Activated naive CD4-positive, alpha-beta T cell treated with anti-CD3 and anti-CD28 coated beads, Interleukin-2, amount 50 U/mL, for 24 hours (primary cell): Measurements from ENCODE around the gene GTF3C5.
A peak's percentile ranks its signal among the peaks of the same experiment; 100 is the strongest.
"Not testable (repeated sequence)": the region's sequence is repeated elsewhere in the genome, so short reads cannot be mapped to it uniquely, and the experiment has no call there.

ENCODE experiments used
- H3K27ac Mint-ChIP-seq: one replicate; pipeline ENCODE4 v1.8.0; 2021; ENCODE audit warnings: mild to moderate bottlenecking, mixed read lengths
- H3K27me3 Mint-ChIP-seq: one replicate; pipeline ENCODE4 v1.8.0; 2021; ENCODE audit warnings: mixed read lengths
- H3K36me3 Mint-ChIP-seq: one replicate; pipeline ENCODE4 v1.8.0; 2021; ENCODE audit warnings: mixed read lengths
- H3K4me1 Mint-ChIP-seq: one replicate; pipeline ENCODE4 v1.8.0; 2021; ENCODE audit warnings: mixed read lengths
- H3K4me3 Mint-ChIP-seq: one replicate; pipeline ENCODE4 v1.8.0; 2021; ENCODE audit warnings: mild to moderate bottlenecking, mixed read lengths
- H3K9me3 Mint-ChIP-seq: one replicate; pipeline ENCODE4 v1.8.0; 2021; ENCODE audit warnings: mixed read lengths

Gene GTF3C5

DNA sequence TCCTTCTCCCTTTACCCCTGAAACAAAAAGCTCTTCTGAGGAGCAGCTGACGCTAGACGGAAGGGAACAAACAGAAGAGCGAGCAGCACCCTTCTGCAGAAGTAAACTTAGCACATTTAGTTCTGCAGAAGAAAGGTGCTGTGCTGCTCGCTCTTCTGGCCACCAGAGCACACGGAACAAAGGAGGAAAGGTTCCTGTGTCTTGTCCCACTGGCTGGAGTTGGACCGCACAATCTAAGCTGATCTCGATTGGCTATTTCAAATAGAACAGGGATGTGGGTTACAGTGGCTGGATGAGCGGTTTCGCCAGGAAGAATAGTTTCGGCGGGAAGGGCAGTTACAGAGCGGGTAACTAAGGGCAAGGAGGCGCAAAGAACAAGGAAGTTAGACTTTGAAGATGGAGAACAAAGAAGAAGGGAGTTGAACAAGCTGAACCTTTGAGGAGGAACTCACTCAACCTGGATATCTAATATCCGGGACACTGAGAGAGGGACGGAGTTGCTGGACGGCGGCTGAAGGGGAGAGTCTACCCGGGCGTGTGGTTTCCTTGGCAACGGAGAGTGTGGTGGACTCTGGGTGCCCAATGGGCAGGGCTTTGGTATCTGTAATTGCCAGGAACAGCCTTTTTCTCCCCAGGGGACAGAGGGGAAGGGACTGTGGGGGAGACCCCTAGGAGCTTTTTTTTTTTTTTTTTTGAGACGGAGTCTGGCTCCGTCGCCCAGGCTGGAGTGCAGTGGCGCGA, 7.1 kb downstream of the GTF3C5 start:
- peaks cover 43% of the 10 kb centered on the region for H3K4me1 Mint-ChIP-seq
- H3K36me3 Mint-ChIP-seq, result peaks cover 2% of the 10 kb centered on the region
- no peak overlapping the region for H3K27ac Mint-ChIP-seq
- no peaks in the 10 kb centered on the region for H3K27me3 Mint-ChIP-seq
- H3K9me3 Mint-ChIP-seq, result no peaks in the 10 kb centered on the region
- no peak overlapping the region for H3K4me3 Mint-ChIP-seq

DNA sequence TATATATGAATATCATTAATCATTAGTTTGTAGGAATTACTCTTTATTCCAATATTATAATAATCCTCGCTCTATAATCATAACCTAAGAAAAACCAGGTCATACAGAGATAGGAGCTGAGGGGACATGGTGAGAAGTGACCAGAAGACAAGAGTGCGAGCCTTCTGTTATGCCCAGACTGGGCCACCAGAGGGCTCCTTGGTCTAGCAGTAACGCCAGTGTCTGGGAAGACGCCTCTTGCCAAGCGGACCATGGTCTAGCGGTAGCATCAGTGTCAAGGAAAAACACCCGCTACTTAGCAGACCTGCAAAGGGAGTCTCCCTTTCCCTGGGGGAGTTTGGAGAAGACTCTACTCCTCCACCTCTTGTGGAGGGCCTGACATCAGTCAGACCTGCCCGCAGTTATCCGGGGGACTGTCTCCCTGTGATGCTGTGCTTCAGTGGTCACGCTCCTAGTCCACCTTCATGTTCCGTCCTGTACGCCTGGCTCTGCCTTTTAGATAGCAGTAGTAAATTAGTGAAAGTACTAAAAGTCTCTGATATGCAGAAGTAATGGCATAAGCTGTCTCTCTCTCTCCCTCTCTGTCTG, 10.2 kb downstream of the GTF3C5 start:
- not testable (repeated sequence) for H3K4me3 Mint-ChIP-seq, H3K27ac Mint-ChIP-seq, H3K27me3 Mint-ChIP-seq, H3K9me3 Mint-ChIP-seq, H3K36me3 Mint-ChIP-seq
- peaks cover 27% of the 10 kb centered on the region for H3K4me1 Mint-ChIP-seq

DNA sequence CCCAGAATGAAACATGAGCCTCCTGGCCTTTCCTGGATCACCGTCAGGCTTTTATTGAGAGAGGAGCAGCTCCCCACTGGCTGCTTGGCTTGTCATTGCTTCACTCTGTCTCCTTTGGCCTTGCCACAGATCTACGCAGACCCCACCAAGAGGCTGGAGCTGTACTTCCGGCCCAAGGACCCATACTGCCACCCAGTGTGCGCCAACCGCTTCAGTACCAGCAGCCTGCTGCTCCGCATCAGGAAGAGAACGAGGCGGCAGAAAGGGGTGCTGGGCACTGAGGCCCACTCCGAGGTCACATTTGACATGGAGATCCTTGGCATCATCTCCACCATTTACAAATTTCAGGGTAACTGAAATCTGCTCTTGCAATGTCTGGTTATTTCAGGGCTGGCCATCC, 11.2 kb downstream of the GTF3C5 start:
- Mint-ChIP-seq H3K27ac (no peak overlapping the region), H3K4me3 (no peak overlapping the region), H3K9me3 (no peaks in the 10 kb centered on the region), H3K27me3 (no peaks in the 10 kb centered on the region), H3K4me1 (peaks cover 18% of the 10 kb centered on the region), H3K36me3 (peaks cover 4% of the 10 kb centered on the region)

DNA sequence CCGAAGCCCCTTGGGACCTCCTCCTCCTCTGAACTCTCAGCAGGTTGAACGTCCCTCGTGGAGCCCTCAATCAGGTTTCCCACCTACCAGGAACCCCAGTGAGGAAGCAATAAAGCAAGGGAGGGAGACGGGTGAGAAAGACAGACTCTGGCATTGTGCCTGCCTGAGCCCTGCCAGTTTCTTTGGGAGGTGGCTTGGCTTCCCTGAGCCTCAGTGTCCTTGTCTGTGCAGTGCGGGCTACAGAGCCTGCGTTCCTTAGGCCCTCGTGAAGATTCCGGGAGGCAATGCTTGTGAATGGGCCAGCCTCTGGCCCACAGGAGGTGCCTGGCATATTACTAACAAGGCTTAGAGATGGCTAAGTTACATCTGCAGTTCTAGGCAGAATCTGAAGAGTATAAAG, 11.9 kb downstream of the GTF3C5 start:
- Mint-ChIP-seq H3K4me1 (peaks cover 13% of the 10 kb centered on the region), H3K27ac (no peak overlapping the region), H3K4me3 (no peak overlapping the region), H3K36me3 (peaks cover 4% of the 10 kb centered on the region), H3K27me3 (no peaks in the 10 kb centered on the region), H3K9me3 (no peaks in the 10 kb centered on the region)

DNA sequence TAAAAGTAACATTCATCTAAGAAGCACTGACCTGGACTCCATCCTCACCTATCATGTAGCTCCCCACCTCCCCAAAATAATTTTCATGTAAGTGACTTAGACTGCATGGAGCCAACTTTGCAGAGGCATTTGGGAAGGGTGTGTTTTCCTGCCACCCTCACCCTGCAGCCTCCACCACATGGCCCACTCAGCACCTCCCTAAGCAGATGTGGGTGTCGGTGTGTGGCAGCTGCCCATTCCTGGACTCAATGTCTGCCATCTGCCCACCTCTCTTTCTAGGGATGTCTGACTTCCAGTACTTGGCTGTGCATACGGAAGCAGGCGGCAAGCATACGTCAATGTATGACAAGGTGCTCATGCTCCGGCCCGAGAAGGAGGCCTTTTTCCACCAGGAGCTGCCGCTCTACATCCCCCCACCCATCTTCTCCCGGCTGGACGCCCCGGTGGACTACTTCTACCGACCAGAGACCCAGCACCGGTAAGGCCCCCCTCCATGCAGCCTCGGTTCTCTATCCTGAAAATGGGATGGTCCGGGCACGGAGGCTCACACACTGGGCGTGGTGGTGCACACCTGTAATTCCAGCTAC, 12.7 kb downstream of the GTF3C5 start:
- H3K27me3 Mint-ChIP-seq, result no peaks in the 10 kb centered on the region
- peaks cover 7% of the 10 kb centered on the region for H3K4me1 Mint-ChIP-seq
- no peaks in the 10 kb centered on the region for H3K9me3 Mint-ChIP-seq
- peaks cover 4% of the 10 kb centered on the region for H3K36me3 Mint-ChIP-seq
- no peak overlapping the region for H3K27ac Mint-ChIP-seq
- no peak overlapping the region for H3K4me3 Mint-ChIP-seq

DNA sequence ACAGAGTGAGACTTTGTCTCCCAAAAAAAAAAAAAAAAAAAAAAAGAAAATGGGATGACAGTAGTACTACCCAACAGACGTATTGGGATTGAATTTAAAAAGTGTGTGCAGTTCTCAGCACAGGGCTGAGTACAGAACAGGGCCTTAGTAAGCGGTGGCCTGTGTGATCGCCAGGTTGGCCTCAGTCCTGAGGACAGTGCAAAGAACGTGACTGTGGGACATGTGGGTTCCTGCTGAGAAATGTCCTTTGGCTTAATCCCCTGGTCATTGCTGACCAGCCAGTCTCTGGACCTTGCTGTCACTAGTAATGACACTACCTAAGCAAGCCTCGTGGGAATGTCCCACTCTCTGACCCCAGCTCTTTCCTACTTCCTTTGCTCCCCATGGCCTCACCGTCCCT, 13.3 kb downstream of the GTF3C5 start:
- Mint-ChIP-seq H3K4me3 (no peak overlapping the region), H3K36me3 (peaks cover 4% of the 10 kb centered on the region), H3K27me3 (no peaks in the 10 kb centered on the region), H3K27ac (no peak overlapping the region), H3K9me3 (no peaks in the 10 kb centered on the region), H3K4me1 (peaks cover 7% of the 10 kb centered on the region)

DNA sequence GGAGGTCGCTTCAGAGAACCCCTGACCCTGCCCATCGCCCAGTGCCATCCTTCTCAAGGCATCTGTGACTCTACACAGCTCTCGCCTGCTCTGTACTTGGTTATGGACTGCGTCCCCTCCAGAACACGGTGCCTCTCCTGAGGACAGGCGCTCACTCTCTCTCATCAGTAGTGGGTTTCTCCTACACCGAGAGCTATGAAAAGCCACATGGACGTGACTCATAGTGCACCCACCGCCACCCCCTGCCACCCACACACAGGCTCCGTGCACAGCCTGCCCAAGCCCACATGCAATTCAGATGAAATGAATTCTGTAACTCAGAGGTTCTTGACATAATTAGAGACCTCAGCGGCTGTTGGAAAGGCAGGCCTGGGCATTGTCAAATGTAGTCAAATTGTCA, 13.9 kb downstream of the GTF3C5 start:
- no peak overlapping the region for H3K27ac Mint-ChIP-seq
- H3K27me3 Mint-ChIP-seq, result no peaks in the 10 kb centered on the region
- H3K4me1 Mint-ChIP-seq, result peaks cover 7% of the 10 kb centered on the region
- peaks cover 6% of the 10 kb centered on the region for H3K36me3 Mint-ChIP-seq
- H3K4me3 Mint-ChIP-seq, result no peak overlapping the region
- H3K9me3 Mint-ChIP-seq, result no peaks in the 10 kb centered on the region

DNA sequence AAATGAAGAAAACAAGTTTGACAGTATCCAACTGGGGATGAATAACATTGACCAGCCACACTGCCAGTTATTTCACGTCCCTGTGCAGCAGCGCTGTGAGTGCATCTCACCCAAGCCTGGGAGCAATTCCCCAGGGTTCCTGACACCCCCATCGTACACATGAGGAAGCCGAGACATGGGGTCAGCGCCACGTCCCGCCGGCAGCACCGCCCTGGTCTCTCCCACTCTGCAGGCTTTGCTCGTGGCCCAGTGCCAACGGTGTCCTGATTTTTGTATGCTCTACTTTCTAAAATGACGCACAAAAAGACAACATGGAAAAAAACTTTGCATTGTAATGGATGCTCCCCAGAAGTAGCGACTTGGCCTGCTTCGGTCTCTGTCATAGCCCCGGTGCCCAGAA, 14.3 kb downstream of the GTF3C5 start:
- H3K27ac Mint-ChIP-seq, result no peak overlapping the region
- H3K27me3 Mint-ChIP-seq, result no peaks in the 10 kb centered on the region
- peaks cover 7% of the 10 kb centered on the region for H3K4me1 Mint-ChIP-seq
- H3K36me3 Mint-ChIP-seq, result peaks cover 6% of the 10 kb centered on the region
- no peak overlapping the region for H3K4me3 Mint-ChIP-seq
- H3K9me3 Mint-ChIP-seq, result no peaks in the 10 kb centered on the region

DNA sequence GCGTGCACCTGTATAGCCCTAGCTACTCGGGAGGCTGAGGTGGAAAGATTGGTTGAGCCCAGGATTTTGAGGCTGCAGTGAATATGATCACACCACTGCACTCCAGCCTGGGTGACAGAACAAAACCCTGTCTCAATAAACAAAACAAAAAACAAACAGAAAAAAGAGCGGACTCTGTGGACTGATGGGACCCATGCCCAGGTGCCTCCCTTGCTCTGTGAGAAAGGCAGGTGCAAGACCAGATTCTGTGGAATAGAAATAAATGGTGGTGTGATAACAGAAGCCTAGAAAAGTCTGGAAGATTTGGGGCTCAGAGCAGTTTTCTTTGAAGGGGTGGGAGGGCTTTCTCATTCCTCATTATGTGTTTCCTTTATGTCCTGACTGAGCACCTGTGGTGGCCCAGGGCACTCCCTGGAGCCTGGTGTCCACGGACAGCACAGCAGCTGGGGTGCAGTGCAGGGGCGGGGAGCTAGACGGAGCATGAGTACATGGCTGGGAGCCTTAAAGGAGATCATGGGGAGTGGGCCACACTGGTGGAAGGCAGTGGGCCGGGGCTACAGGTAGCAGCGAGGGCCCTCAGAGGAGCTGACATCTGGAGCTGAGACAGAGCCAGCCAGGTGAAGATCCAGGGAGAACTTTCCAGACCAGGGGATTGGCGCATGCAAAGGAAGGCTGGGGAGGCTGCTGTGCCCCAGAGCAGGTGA, 15.6 kb downstream of the GTF3C5 start:
- Mint-ChIP-seq H3K4me3 (no peak overlapping the region), H3K9me3 (no peaks in the 10 kb centered on the region), H3K36me3 (peaks cover 6% of the 10 kb centered on the region), H3K27ac (no peak overlapping the region), H3K4me1 (peaks cover 5% of the 10 kb centered on the region), H3K27me3 (no peaks in the 10 kb centered on the region)

DNA sequence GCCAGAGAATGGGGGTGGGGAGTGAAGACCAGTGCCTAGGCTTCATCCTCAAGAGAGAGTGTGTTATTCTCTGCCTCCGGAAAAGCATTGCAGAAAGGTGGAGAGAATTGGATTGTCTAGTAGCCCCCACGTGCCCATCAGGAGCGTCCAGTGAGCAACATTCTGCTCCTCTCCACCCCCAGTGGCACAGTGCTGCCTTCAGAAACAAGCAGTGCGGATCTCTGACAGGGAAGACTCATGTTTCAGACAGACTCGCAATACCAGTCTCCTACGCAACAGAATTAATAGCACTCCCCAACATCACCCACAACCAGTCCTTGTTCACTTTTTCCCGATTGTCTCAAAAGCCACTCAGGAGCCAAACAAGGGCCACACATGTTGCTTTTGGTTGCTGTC, 16.1 kb downstream of the GTF3C5 start:
- Mint-ChIP-seq H3K27ac (no peak overlapping the region), H3K4me3 (no peak overlapping the region), H3K27me3 (no peaks in the 10 kb centered on the region), H3K4me1 (peaks cover 4% of the 10 kb centered on the region), H3K36me3 (peaks cover 6% of the 10 kb centered on the region), H3K9me3 (no peaks in the 10 kb centered on the region)

DNA sequence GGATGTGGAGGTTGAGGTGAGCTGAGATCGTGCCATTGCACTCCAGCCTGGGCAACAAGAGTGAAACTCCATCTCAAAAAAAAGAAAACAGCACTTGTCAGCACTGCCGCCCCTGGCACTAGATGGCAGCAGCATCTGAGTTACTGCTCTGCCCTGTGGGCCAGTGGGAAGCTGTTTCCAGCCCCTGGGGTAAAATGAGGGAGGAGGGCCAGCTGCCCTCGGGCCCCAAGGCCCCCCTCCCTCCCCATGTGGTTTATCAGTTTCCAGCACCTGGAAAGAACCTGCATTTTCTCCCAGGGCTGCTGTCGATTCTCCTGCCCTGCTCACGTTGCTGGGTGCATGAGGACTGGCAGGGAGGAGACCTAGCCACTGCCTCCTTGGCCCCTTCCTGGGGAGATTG, 17.8 kb downstream of the GTF3C5 start:
- H3K27me3 Mint-ChIP-seq, result no peaks in the 10 kb centered on the region
- no peak overlapping the region for H3K4me3 Mint-ChIP-seq
- H3K4me1 Mint-ChIP-seq, result peaks cover 4% of the 10 kb centered on the region
- H3K36me3 Mint-ChIP-seq, result peaks cover 2% of the 10 kb centered on the region
- H3K9me3 Mint-ChIP-seq, result no peaks in the 10 kb centered on the region
- no peak overlapping the region for H3K27ac Mint-ChIP-seq

DNA sequence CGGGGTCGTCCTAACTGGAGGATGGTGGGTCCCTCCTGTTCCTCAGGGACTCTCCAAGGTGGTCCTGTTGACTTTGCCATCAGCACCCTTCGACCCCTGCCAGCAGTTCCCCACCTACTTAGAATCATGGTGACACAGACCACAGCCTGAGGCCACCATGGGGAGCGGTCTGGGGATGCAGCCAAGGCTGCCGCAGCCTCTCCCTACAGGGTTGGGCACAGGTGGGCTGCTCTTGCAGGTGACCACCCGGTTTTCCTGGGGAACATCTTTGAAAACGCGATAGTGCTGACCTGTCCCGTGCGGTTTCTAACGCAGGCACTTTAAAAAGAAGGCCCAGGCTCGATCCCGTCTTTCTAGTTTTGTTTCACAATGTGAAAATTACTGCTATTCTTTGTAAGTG, 18.2 kb downstream of the GTF3C5 start:
- H3K9me3 Mint-ChIP-seq, result no peaks in the 10 kb centered on the region

DNA sequence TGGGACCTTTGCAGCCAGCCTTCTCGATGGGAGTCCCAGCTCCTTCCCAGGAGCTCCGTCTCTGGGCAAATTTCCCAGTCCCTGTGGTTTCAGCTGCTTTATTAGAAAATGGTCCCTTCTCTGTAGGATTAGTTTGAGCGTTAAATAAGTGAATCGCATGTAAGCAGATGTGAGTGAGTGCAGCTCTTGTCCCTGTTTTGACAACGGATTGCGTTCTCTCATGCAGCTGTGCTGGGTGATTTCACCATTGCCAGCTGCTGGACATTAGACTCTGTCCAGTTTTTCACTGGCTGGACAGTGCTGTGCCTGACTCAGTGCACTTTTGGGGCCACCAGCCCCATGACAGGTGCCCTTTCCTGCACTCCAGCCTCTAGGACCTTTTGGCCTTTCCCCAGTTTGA, 19.3 kb downstream of the GTF3C5 start:
- peaks cover 9% of the 10 kb centered on the region for H3K36me3 Mint-ChIP-seq
- no peaks in the 10 kb centered on the region for H3K27me3 Mint-ChIP-seq
- no peaks in the 10 kb centered on the region for H3K4me1 Mint-ChIP-seq
- no peak overlapping the region for H3K4me3 Mint-ChIP-seq
- no peak overlapping the region for H3K27ac Mint-ChIP-seq
- no peaks in the 10 kb centered on the region for H3K9me3 Mint-ChIP-seq

More for the DNA sequence above, 18.2 kb downstream of the GTF3C5 start:
- Mint-ChIP-seq H3K4me1 (peaks cover 4% of the 10 kb centered on the region), H3K27me3 (no peaks in the 10 kb centered on the region), H3K36me3 (peaks cover 7% of the 10 kb centered on the region), H3K27ac (peak overlapping the region; percentile 35), H3K4me3 (no peak overlapping the region)

DNA sequence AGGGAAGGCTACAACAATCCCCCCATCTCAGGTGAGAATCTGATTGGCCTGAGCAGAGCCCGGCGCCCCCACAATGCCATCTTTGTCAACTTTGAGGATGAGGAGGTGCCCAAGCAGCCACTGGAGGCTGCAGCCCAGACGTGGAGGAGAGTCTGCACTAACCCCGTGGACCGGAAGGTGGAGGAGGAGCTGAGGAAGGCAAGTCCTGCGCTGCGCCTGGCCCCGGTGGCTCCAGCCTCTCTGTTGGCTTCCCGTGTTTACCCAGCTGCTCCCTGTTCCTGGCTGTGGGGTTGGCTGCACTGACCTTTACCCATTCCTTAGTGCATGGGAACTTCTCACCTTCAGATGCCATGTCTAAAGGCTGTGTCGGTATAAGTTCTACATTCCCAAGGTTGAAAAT, 20.0 kb downstream of the GTF3C5 start:
- Mint-ChIP-seq H3K4me3 (no peak overlapping the region), H3K27me3 (no peaks in the 10 kb centered on the region), H3K9me3 (no peaks in the 10 kb centered on the region), H3K27ac (no peak overlapping the region), H3K36me3 (peaks cover 9% of the 10 kb centered on the region), H3K4me1 (peaks cover under 1% of the 10 kb centered on the region)

DNA sequence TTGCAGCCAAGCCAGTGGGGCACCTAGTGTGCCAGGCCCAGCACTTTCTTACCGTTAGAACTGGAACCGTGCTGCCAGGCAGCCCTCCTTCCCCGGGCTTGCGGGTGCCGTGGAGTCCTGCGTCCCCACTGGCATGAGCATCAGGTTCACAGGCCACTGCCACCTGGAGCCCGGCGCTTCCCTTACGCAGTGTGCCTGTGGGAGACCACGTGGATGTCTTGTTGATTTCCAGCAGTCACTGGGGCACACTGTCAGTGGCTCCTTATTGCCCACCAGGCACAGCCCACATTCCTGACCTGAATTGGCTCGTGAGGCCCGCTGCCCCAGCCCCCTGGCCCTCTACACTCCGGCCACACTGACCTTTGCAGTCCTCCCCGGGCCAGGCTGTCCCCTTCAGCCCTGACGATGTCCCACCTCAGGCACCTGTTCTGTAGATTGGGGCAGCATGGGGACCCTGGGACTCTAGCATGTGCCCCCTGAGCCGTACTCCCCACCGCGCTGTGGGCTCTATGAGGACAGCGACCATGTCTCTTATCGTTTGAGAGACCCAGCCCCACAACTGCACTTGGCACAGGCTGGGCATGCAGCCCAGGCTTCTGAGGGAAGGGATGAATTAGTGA, 20.6 kb downstream of the GTF3C5 start:
- Mint-ChIP-seq H3K27me3 (no peaks in the 10 kb centered on the region), H3K27ac (no peak overlapping the region), H3K9me3 (no peaks in the 10 kb centered on the region), H3K4me3 (no peak overlapping the region), H3K36me3 (peaks cover 9% of the 10 kb centered on the region), H3K4me1 (peaks cover 6% of the 10 kb centered on the region)
